ENCODE data around the gene DTYMK. TPM values are rescaled to one million over a fixed set of nuclear protein-coding genes. Genes with fewer than 3 reads are reported as not detected.

Gene DTYMK
- total and polyA plus RNA-seq, 2 donors (not counting 1 experiment from before 2014, with no cell fraction given), result 19.5 to 26.3 TPM

DNA sequence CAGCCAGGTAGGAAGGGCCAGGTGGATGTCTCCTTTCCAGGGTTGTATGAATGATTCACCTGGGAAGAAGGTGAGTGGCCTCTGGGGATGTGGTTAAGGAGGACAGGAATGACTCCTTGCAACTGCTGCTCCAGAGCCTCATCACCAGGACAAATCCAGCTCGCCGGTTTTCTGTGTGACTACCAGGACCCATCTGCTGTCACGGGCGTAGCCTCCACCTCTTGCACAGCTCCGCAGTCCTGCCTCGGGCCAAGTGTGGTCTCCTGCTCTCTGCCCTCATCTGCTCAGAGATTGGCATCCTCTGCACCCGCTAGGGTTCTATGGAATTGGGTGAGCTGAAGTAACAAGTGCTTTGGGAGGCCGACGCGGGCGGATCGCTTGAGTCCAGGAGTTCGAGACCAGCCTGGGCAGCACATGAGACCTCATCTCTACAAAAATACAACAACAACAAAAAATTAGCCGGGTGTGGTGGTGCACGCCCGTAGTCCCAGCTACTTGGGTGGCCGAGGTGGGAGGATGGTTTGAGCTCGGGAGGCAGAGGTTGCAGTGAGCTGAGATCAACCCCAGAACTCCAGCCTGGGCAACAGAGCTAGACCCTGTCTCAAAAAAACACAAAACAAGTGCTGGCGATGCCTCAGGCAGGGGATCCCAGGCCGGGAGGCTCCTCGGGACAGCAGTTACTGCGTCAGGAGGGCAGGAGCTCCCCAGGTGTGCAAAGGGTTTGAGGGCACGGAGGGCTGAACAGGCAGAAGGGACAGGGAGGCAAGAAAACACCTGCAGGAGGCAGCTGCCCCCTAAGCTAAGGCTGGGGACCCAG is 47.0 kb upstream of the DTYMK start:
- Histone ChIP-seq H4K20me1 (ENCODE audit: control insufficient read depth, insufficient read depth, low read length, poor library complexity, severe bottlenecking) (no peaks in the 10 kb centered on the region), H3K4me2 (replicated peaks; ENCODE audit: low read depth, low read length, poor library complexity, severe bottlenecking) (peak overlapping the region; percentile 90), H2AFZ (ENCODE audit: insufficient read depth, low read depth, low read length, poor library complexity, severe bottlenecking) (peak overlapping the region; percentile 92), H3K36me3 (replicated peaks in 1 of 2; ENCODE audit: control extremely low read depth in 1 of 2, control insufficient read depth in 1 of 2, extremely low read depth in 1 of 2, insufficient read depth in 2 of 2, low read length in 1 of 2) (no peaks in the 10 kb centered on the region), H3K27me3 (replicated peaks in 1 of 4; ENCODE audit: control extremely low read depth in 1 of 4, control insufficient read depth in 3 of 4, insufficient read depth in 4 of 4, low read length in 3 of 4) (no peaks in the 10 kb centered on the region), H3K27ac (ENCODE audit: low read length in 2 of 2) (peak overlapping the region; percentile 40 to 84), H3K9me3 (ENCODE audit: control extremely low read depth in 1 of 3, control insufficient read depth in 2 of 3, insufficient read depth in 1 of 3, low read length in 2 of 3) (peaks cover 0 to 5% (median 0%) of the 10 kb centered on the region in 3 donors), H3K4me3 (ENCODE audit: control extremely low read depth in 1 of 5, extremely low read depth in 1 of 5, insufficient read depth in 1 of 5, low read depth in 2 of 5, low read length in 4 of 5) (peak overlapping the region in 4 of 5 experiments; percentile 49 to 94 (median 70)), H3K9ac (ENCODE audit: low read length) (peak overlapping the region; percentile 86), H3K79me2 (ENCODE audit: control insufficient read depth, insufficient read depth, low read length) (peaks cover 12% of the 10 kb centered on the region), H3K4me1 (ENCODE audit: control insufficient read depth in 2 of 2, insufficient read depth in 2 of 2, low read length in 2 of 2) (peaks cover 4 to 28% of the 10 kb centered on the region in 2 donors)
- WGBS (ENCODE audit: insufficient coverage), result 73% methylated on average over 12 of the region's 23 CpGs
- POLR2A ChIA-PET, result interaction anchor here (1.2 to 2.9 kb wide), 5 partner anchors 31 to 1173 kb away, joined by 3 to 30 read pairs (median 4); partner anchors contain the start of genes ATG4B, DTYMK, ING5 and THAP4
- Mint-ChIP-seq H3K4me1 (peaks cover 37% of the 10 kb centered on the region), H3K9me3 (ENCODE audit: insufficient read depth) (no peaks in the 10 kb centered on the region), H3K27me3 (no peaks in the 10 kb centered on the region), H3K4me3 (peak overlapping the region; percentile 71), H3K27ac (peak overlapping the region; percentile 50)
- CTCF ChIA-PET, result interaction anchor here (1.1 to 5.8 kb wide), 10 partner anchors 8 to 882 kb away, joined by 3 to 41 read pairs (median 5); partner anchors contain the start of genes DTYMK and ING5
- DNase-seq (peak; percentile 38), ATAC-seq (ENCODE audit: low read depth) (no peak)
- TF ChIP-seq, protein P1, sequence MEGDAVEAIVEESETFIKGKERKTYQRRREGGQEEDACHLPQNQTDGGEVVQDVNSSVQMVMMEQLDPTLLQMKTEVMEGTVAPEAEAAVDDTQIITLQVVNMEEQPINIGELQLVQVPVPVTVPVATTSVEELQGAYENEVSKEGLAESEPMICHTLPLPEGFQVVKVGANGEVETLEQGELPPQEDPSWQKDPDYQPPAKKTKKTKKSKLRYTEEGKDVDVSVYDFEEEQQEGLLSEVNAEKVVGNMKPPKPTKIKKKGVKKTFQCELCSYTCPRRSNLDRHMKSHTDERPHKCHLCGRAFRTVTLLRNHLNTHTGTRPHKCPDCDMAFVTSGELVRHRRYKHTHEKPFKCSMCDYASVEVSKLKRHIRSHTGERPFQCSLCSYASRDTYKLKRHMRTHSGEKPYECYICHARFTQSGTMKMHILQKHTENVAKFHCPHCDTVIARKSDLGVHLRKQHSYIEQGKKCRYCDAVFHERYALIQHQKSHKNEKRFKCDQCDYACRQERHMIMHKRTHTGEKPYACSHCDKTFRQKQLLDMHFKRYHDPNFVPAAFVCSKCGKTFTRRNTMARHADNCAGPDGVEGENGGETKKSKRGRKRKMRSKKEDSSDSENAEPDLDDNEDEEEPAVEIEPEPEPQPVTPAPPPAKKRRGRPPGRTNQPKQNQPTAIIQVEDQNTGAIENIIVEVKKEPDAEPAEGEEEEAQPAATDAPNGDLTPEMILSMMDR (IDR thresholded peaks at IDR 0.05), result no peak
- no peak for TF ChIP-seq EZH2 (IDR thresholded peaks at IDR 0.05; ENCODE audit: borderline replicate concordance, insufficient read depth, low read depth, low read length, poor library complexity, severe bottlenecking)
- intact Hi-C loops (cut with micrococcal nuclease), result loop anchor here (1.0 kb wide), 5 partner anchors 31 to 375 kb away; partner anchors contain the start of genes DTYMK and ING5
